HepG2 (cell line): ENCODE results near the gene ACSL6.

ENCODE experiments used
- EHMT2 ChIP-seq: fragments of 200-600 bp; sonication (generic); IDR thresholded peaks from 2 replicates; pipeline ENCODE4 v1.7.0; 2017; ENCODE audit warnings: antibody characterized with exemption, low read depth, low read length, borderline replicate concordance
- TOE1 ChIP-seq: sonication (generic); formaldehyde crosslinking; IDR thresholded peaks from 2 replicates; pipeline ENCODE4 v1.4.0; 2020; ENCODE audit warnings: mild to moderate bottlenecking, missing genetic modification reagents
- YY1 ChIP-seq: IDR thresholded peaks from 2 replicates; pipeline ENCODE4 v1.6.1; 2011; ENCODE audit warnings: low read length, low read depth, moderate library complexity, mild to moderate bottlenecking; ENCODE audit not compliant: insufficient read depth, insufficient replicate concordance

GRCh38 chr5:132037353-132037752, 25.9 kb upstream of the ACSL6 start:
- TF ChIP-seq EHMT2 (no peak), YY1 (no peak), TOE1 (CRISPR knock-in tag) (no peak)
